ENCODE results near the gene C4B. TPM values are rescaled to one million over a fixed set of nuclear protein-coding genes. Genes with fewer than 3 reads are reported as not detected.

C4B gene
- total and polyA plus RNA-seq, 9 of the 15 experiments (the other 6 are each of a cell fraction or from before 2014, with no cell fraction given) = 0.32 to 8.8 (median 5.4) TPM

GRCh38 chr6:31972709-31973350, 41.8 kb upstream of the C4B start (continued):
- TF ChIP-seq, protein P1, sequence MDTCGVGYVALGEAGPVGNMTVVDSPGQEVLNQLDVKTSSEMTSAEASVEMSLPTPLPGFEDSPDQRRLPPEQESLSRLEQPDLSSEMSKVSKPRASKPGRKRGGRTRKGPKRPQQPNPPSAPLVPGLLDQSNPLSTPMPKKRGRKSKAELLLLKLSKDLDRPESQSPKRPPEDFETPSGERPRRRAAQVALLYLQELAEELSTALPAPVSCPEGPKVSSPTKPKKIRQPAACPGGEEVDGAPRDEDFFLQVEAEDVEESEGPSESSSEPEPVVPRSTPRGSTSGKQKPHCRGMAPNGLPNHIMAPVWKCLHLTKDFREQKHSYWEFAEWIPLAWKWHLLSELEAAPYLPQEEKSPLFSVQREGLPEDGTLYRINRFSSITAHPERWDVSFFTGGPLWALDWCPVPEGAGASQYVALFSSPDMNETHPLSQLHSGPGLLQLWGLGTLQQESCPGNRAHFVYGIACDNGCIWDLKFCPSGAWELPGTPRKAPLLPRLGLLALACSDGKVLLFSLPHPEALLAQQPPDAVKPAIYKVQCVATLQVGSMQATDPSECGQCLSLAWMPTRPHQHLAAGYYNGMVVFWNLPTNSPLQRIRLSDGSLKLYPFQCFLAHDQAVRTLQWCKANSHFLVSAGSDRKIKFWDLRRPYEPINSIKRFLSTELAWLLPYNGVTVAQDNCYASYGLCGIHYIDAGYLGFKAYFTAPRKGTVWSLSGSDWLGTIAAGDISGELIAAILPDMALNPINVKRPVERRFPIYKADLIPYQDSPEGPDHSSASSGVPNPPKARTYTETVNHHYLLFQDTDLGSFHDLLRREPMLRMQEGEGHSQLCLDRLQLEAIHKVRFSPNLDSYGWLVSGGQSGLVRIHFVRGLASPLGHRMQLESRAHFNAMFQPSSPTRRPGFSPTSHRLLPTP (IDR thresholded peaks at IDR 0.05; ENCODE audit: borderline replicate concordance, extremely low read depth, insufficient read length) = no peak
- TF ChIP-seq FOXA1 (IDR thresholded peaks at IDR 0.05; ENCODE audit: borderline replicate concordance) (no peak), ARID2 (IDR thresholded peaks at IDR 0.05) (peak; percentile 38; the same call in 1 of the 2 replicates), TEAD1 (CRISPR knock-in tag; IDR thresholded peaks at IDR 0.05) (0 out of 4 replicates have a peak, but pooled peaks of 1 of the 2 experiments have one; percentile 7), CBX3 (IDR thresholded peaks at IDR 0.05; ENCODE audit: borderline replicate concordance in 1 of 2, low read length in 2 of 2) (no peak; a peak in 2 of 3 replicates), DACH1 (IDR thresholded peaks at IDR 0.05; ENCODE audit: partially characterized antibody) (no peak), SP2 (IDR thresholded peaks at IDR 0.05; ENCODE audit: extremely low read depth, low read depth, low read length, poor library complexity, severe bottlenecking) (no peak), KLF16 (IDR thresholded peaks at IDR 0.05) (no peak), PML (IDR thresholded peaks at IDR 0.05; ENCODE audit: low read length) (no peak; the same call in 1 of the 2 replicates), SAFB2 (IDR thresholded peaks at IDR 0.05; ENCODE audit: borderline replicate concordance, low read depth, low read length, severe bottlenecking) (no peak), HIVEP1 (CRISPR knock-in tag; IDR thresholded peaks at IDR 0.05) (no peak), FOXO4 (CRISPR knock-in tag; IDR thresholded peaks at IDR 0.05) (no peak; the same call in 1 of the 2 replicates), HOXB6 (CRISPR knock-in tag; IDR thresholded peaks at IDR 0.05; ENCODE audit: borderline replicate concordance) (no peak), NFE2 (IDR thresholded peaks at IDR 0.05; ENCODE audit: low read depth) (no peak), NBN (IDR thresholded peaks at IDR 0.05; ENCODE audit: low read depth) (no peak), PYGO2 (tag; IDR thresholded peaks at IDR 0.05) (no peak), GATA2 (CRISPR knock-in tag; IDR thresholded peaks at IDR 0.05) (peak; percentile 31; the same call in 1 of the 2 replicates), ZNF354B (CRISPR knock-in tag; IDR thresholded peaks at IDR 0.05) (no peak), ZNF143 (CRISPR knock-in tag; IDR thresholded peaks at IDR 0.05) (0 out of 2 replicates have a peak, but pooled peaks have one; percentile 12), MEIS2 (IDR thresholded peaks at IDR 0.05; ENCODE audit: partially characterized antibody) (no peak)
- TF ChIP-seq, protein P2, sequence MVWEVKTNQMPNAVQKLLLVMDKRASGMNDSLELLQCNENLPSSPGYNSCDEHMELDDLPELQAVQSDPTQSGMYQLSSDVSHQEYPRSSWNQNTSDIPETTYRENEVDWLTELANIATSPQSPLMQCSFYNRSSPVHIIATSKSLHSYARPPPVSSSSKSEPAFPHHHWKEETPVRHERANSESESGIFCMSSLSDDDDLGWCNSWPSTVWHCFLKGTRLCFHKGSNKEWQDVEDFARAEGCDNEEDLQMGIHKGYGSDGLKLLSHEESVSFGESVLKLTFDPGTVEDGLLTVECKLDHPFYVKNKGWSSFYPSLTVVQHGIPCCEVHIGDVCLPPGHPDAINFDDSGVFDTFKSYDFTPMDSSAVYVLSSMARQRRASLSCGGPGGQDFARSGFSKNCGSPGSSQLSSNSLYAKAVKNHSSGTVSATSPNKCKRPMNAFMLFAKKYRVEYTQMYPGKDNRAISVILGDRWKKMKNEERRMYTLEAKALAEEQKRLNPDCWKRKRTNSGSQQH (CRISPR knock-in tag; IDR thresholded peaks at IDR 0.05) = peak; percentile 84
- TF ChIP-seq, protein P3, sequence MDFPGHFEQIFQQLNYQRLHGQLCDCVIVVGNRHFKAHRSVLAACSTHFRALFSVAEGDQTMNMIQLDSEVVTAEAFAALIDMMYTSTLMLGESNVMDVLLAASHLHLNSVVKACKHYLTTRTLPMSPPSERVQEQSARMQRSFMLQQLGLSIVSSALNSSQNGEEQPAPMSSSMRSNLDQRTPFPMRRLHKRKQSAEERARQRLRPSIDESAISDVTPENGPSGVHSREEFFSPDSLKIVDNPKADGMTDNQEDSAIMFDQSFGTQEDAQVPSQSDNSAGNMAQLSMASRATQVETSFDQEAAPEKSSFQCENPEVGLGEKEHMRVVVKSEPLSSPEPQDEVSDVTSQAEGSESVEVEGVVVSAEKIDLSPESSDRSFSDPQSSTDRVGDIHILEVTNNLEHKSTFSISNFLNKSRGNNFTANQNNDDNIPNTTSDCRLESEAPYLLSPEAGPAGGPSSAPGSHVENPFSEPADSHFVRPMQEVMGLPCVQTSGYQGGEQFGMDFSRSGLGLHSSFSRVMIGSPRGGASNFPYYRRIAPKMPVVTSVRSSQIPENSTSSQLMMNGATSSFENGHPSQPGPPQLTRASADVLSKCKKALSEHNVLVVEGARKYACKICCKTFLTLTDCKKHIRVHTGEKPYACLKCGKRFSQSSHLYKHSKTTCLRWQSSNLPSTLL (IDR thresholded peaks at IDR 0.05) = no peak

All from K562 (cell line).